NCI-H1048 (cell line): ENCODE results near the gene LEFTY2.
"Not testable (repeated sequence)": the region's sequence is repeated elsewhere in the genome, so short reads cannot be mapped to it uniquely, and the experiment has no call there.

ENCODE experiments used
- DNase-seq: peaks from one replicate; lab custom pipeline; 2025; lab: John Stamatoyannopoulos, UW

Gene LEFTY2

GRCh38 chr1:225953315-225953714 is 12.3 kb upstream of the LEFTY2 start:
- DNase-seq: no peak

GRCh38 chr1:225950905-225951497 is 10.0 kb upstream of the LEFTY2 start:
- DNase-seq: no peak

GRCh38 chr1:225949041-225949440 is 8.0 kb upstream of the LEFTY2 start:
- no peak for DNase-seq

- DNase-seq: no peak
Measured at GRCh38 chr1:225946803-225947202, 5.8 kb upstream of the LEFTY2 start.

- DNase-seq: no peak
Measured at GRCh38 chr1:225946082-225946620, 5.1 kb upstream of the LEFTY2 start.

GRCh38 chr1:225945564-225945963 is 4.5 kb upstream of the LEFTY2 start:
- no peak for DNase-seq

GRCh38 chr1:225944951-225945350 is 3.9 kb upstream of the LEFTY2 start:
- DNase-seq: no peak

- DNase-seq: no peak
Measured at GRCh38 chr1:225944387-225944786, 3.4 kb upstream of the LEFTY2 start.

GRCh38 chr1:225943582-225943981 is 2.6 kb upstream of the LEFTY2 start:
- DNase-seq: no peak

- no peak for DNase-seq
Measured at GRCh38 chr1:225942574-225942973, 1.6 kb upstream of the LEFTY2 start.

GRCh38 chr1:225941942-225942222 is 862 bp upstream of the LEFTY2 start:
- DNase-seq: no peak

- no peak for DNase-seq
Measured at GRCh38 chr1:225940385-225941151, 452 bp downstream of the LEFTY2 start.

- not testable (repeated sequence) for DNase-seq
Measured at GRCh38 chr1:225939939-225940310, 1.1 kb downstream of the LEFTY2 start.

- not testable (repeated sequence) for DNase-seq
Measured at GRCh38 chr1:225939097-225939938, 1.7 kb downstream of the LEFTY2 start.

GRCh38 chr1:225937048-225937968 is 3.7 kb downstream of the LEFTY2 start:
- no peak for DNase-seq

- DNase-seq: no peak
Measured at GRCh38 chr1:225936523-225936922, 4.5 kb downstream of the LEFTY2 start.

GRCh38 chr1:225936086-225936485 is 4.9 kb downstream of the LEFTY2 start:
- not testable (repeated sequence) for DNase-seq

GRCh38 chr1:225934711-225935110 is 6.3 kb downstream of the LEFTY2 start:
- DNase-seq: no peak

- no peak for DNase-seq
Measured at GRCh38 chr1:225933072-225933471, 7.9 kb downstream of the LEFTY2 start.

- DNase-seq: no peak
Measured at GRCh38 chr1:225931270-225932136, 9.5 kb downstream of the LEFTY2 start.

GRCh38 chr1:225930566-225930965 is 10.5 kb downstream of the LEFTY2 start:
- no peak for DNase-seq
